K562 (cell line): ENCODE measurements around the gene PON2. TPM values are rescaled to one million over a fixed set of nuclear protein-coding genes. Genes with fewer than 3 reads are reported as not detected.

ENCODE experiments used
- ATAC-seq: fragments of 200-7000 bp; cut with Tn5 transposase; 3 replicates; pipeline ENCODE4 v1.9.1; 2020; ENCODE audit warnings: moderate library complexity
- BruUV-seq: library from RNA; stranded (reverse); fragments of 400-500 nt; replicated peaks from 2 replicates; lab custom pipeline; 2021; lab: Mats Ljungman, UMichigan
- CTCF ChIA-PET: fragments of 300-600 bp; formaldehyde crosslinking; extraction: SDS; loops from one replicate; lab custom pipeline; 2021; ENCODE audit warnings: low intra/inter-chr PET ratio; lab: Yijun Ruan, JAX
- POLR2A ChIA-PET: fragments of 300-600, 350-650 bp; sonication (Branson Sonifier 250); formaldehyde crosslinking; extraction: SDS; loops from one replicate; lab custom pipeline; 2021; ENCODE audit warnings: antibody characterized with exemption, inconsistent platforms; lab: Yijun Ruan, JAX
- DNase-seq, 4 experiments: peaks; one replicate each; pipeline versions ENCODE4 v3.0.0 to v3.0.0-alpha.2; 2011 to 2018; ENCODE audit warnings: low spot score in 3 of 4, mixed read lengths in 3 of 4; ENCODE audit errors: extremely low read depth in 1 of 4
- FAIRE-seq: peaks from 2 replicates; lab custom pipeline; 2011; peaks lifted over from hg19 to GRCh38; lab: Jason Lieb, UNC
- H2AFZ ChIP-seq: 2 replicates; pipeline ENCODE4 v1.6.0; 2011; ENCODE audit warnings: low read depth, low read length, control low read depth, inconsistent platforms
- H3K27ac ChIP-seq: fragments of 200-600 bp; 3 replicates; pipeline ENCODE4 v1.8.0; 2011; ENCODE audit warnings: low read depth, mild to moderate bottlenecking, control low read depth, inconsistent platforms, low read length, moderate library complexity, mixed read lengths; ENCODE audit errors: extremely low read depth
- H3K27me3 ChIP-seq, 2 experiments: fragments of 300-600 bp in 1 of 2; 2 replicates in 1 of 2; 3 replicates in 1 of 2; pipeline versions ENCODE4 v1.6.0 to v1.8.0; 2011; ENCODE audit warnings: inconsistent platforms in 2 of 2, low read length in 2 of 2, mild to moderate bottlenecking in 1 of 2, mixed read lengths in 1 of 2, moderate library complexity in 1 of 2; ENCODE audit not compliant: control insufficient read depth in 2 of 2, insufficient read depth in 2 of 2
- H3K36me3 ChIP-seq: fragments of 300-600 bp; 3 replicates; pipeline ENCODE4 v1.8.0; 2011; ENCODE audit warnings: mild to moderate bottlenecking, low read length, inconsistent platforms; ENCODE audit not compliant: control insufficient read depth, insufficient read depth
- H3K4me1 ChIP-seq, 2 experiments: fragments of 200-600 bp in 1 of 2; replicated peaks in 1 of 2; 2 replicates in 1 of 2; 3 replicates in 1 of 2; pipeline versions ENCODE4 v1.5.1 to v1.8.0; 2011; ENCODE audit warnings: inconsistent platforms in 2 of 2, low read length in 2 of 2, mild to moderate bottlenecking in 1 of 2, mixed read lengths in 1 of 2, moderate library complexity in 1 of 2; ENCODE audit not compliant: control insufficient read depth in 2 of 2, insufficient read depth in 2 of 2
- H3K4me2 ChIP-seq: 2 replicates; pipeline ENCODE4 v1.6.1; 2011; ENCODE audit warnings: low read length, control low read depth, inconsistent platforms, mixed read lengths; ENCODE audit not compliant: insufficient read depth
- H3K4me3 ChIP-seq: fragments of 200-600 bp; sonication (generic), shearing (Covaris generic); 2 replicates; pipeline ENCODE4 v1.5.1; 2016; ENCODE audit warnings: control low read depth, inconsistent platforms
- H3K79me2 ChIP-seq: fragments of 200-600 bp; 3 replicates; pipeline ENCODE4 v1.8.0; 2011; ENCODE audit warnings: low read length, inconsistent platforms; ENCODE audit not compliant: control insufficient read depth, insufficient read depth
- H3K9ac ChIP-seq, 2 experiments: 2 replicates each; pipeline versions ENCODE4 v1.6.0 to v1.6.1; 2011; ENCODE audit warnings: low read depth in 2 of 2, low read length in 2 of 2, control low read depth in 1 of 2, inconsistent platforms in 1 of 2, mild to moderate bottlenecking in 1 of 2, mixed read lengths in 1 of 2; ENCODE audit not compliant: insufficient read depth in 1 of 2
- H3K9me1 ChIP-seq: one replicate; pipeline ENCODE4 v1.6.0; 2011; ENCODE audit warnings: inconsistent platforms, mild to moderate bottlenecking, low read length, moderate library complexity; ENCODE audit not compliant: control insufficient read depth, insufficient read depth
- H3K9me3 ChIP-seq: replicated peaks from 2 replicates; pipeline ENCODE4 v1.5.1; 2011; ENCODE audit warnings: low read depth, low read length, inconsistent platforms; ENCODE audit not compliant: control insufficient read depth, insufficient read depth
- H4K20me1 ChIP-seq: replicated peaks from 2 replicates; pipeline ENCODE4 v1.6.1; 2011; ENCODE audit warnings: low read length, inconsistent platforms, mixed read lengths; ENCODE audit not compliant: control insufficient read depth, insufficient read depth
- ADNP ChIP-seq: fragments of 200-800 bp; sonication (Bioruptor generic); IDR thresholded peaks from 2 replicates; pipeline ENCODE4 v1.6.1; 2016; ENCODE audit warnings: missing genetic modification characterization, missing compliant biosample characterization
- ATF3 ChIP-seq, 2 experiments: fragments of 450-650 bp in 1 of 2; sonication (generic) in 1 of 2; formaldehyde crosslinking in 1 of 2; IDR thresholded peaks in 1 of 2; conservative IDR thresholded peaks in 1 of 2; 2 replicates each; pipeline versions ENCODE4 v1.6.1 to v1.8.1; 2016 to 2023; ENCODE audit warnings: mild to moderate bottlenecking in 2 of 2, moderate library complexity in 2 of 2, inconsistent platforms in 1 of 2, missing genetic modification reagents in 1 of 2
- CBX5 ChIP-seq: IDR thresholded peaks from 2 replicates; pipeline ENCODE4 v1.6.1; 2014; ENCODE audit warnings: low read depth, borderline replicate concordance
- CHD1 ChIP-seq: fragments of 200-600 bp; sonication (generic); IDR thresholded peaks from one replicate; pipeline ENCODE4 v1.6.1; 2012; ENCODE audit warnings: mild to moderate bottlenecking, moderate library complexity, low read length, inconsistent platforms
- CREM ChIP-seq: IDR thresholded peaks from 2 replicates; pipeline ENCODE4 v1.6.1; 2014; ENCODE audit warnings: antibody characterized with exemption, low read depth
- E2F4 ChIP-seq: sonication (generic); formaldehyde crosslinking; IDR thresholded peaks from 2 replicates; pipeline ENCODE4 v1.8.0; 2022; ENCODE audit warnings: mild to moderate bottlenecking, low read depth, missing genetic modification reagents
- E2F6 ChIP-seq, 2 experiments: IDR thresholded peaks; 2 replicates each; pipeline ENCODE4 v1.6.1; 2011; ENCODE audit warnings: borderline replicate concordance in 1 of 2, control low read depth in 1 of 2, low read depth in 1 of 2, low read length in 1 of 2, mild to moderate bottlenecking in 1 of 2, mixed read lengths in 1 of 2, moderate library complexity in 1 of 2; ENCODE audit not compliant: insufficient read depth in 1 of 2, insufficient read length in 1 of 2, poor library complexity in 1 of 2, severe bottlenecking in 1 of 2; ENCODE audit errors: extremely low read depth in 1 of 2
- FOXJ3 ChIP-seq: sonication (generic); formaldehyde crosslinking; IDR thresholded peaks from 2 replicates; pipeline ENCODE4 v1.4.0; 2020; ENCODE audit warnings: mild to moderate bottlenecking, missing genetic modification reagents
- HDAC3 ChIP-seq: fragments of 450-650 bp; IDR thresholded peaks from 2 replicates; pipeline ENCODE4 v1.6.1; 2018; ENCODE audit warnings: borderline replicate concordance, mild to moderate bottlenecking, moderate library complexity; ENCODE audit not compliant: partially characterized antibody
- HNRNPLL ChIP-seq: fragments of 200-400 bp; formaldehyde crosslinking; IDR thresholded peaks from 2 replicates; pipeline ENCODE4 v1.6.1; 2017; ENCODE audit warnings: low read length, low read depth, mild to moderate bottlenecking; ENCODE audit not compliant: poor library complexity, severe bottlenecking
- NCOA4 ChIP-seq: fragments of 450-650 bp; IDR thresholded peaks from 2 replicates; pipeline ENCODE4 v1.6.1; 2018; ENCODE audit warnings: mild to moderate bottlenecking; ENCODE audit not compliant: partially characterized antibody
- NKRF ChIP-seq: fragments of 450-650 bp; IDR thresholded peaks from 2 replicates; pipeline ENCODE4 v1.6.1; 2016; ENCODE audit warnings: borderline replicate concordance
- NR3C1 ChIP-seq: sonication (generic); formaldehyde crosslinking; IDR thresholded peaks from 2 replicates; pipeline ENCODE4 v1.8.1; 2022; ENCODE audit warnings: missing genetic modification reagents
- SMAD2 ChIP-seq: fragments of 150-350 bp; IDR thresholded peaks from 2 replicates; pipeline ENCODE4 v1.6.1; 2014; ENCODE audit warnings: low read depth, mild to moderate bottlenecking, low read length
- ZBTB8A ChIP-seq: fragments of 450-650 bp; IDR thresholded peaks from 2 replicates; pipeline ENCODE4 v1.6.1; 2018; ENCODE audit warnings: mild to moderate bottlenecking, moderate library complexity; ENCODE audit not compliant: partially characterized antibody
- ZNF324 ChIP-seq: fragments of 250-450 bp; sonication (Bioruptor Pico); IDR thresholded peaks from 2 replicates; pipeline ENCODE4 v1.4.0; 2020; ENCODE audit warnings: mild to moderate bottlenecking
- ZNF778 ChIP-seq: fragments of 450-650 bp; formaldehyde crosslinking; IDR thresholded peaks from 2 replicates; pipeline ENCODE4 v1.4.0; 2020; ENCODE audit warnings: mild to moderate bottlenecking, moderate library complexity
- WGBS: fragments of 100-300 bp; shearing (Covaris generic); methylation state at CpG from one replicate; pipeline ENCODE4 v1.1.6; 2016; ENCODE audit warnings: low coverage, mixed read lengths; ENCODE audit not compliant: insufficient coverage; ENCODE audit errors: missing lambda C conversion rate; 5-methylcytosine and 5-hydroxymethylcytosine counted together
- in situ Hi-C: fragments of 300-500 bp; cut with MboI; formaldehyde crosslinking; loops from 4 replicates; pipeline ENCODE4 v1.15.0; 2018; ENCODE audit warnings: inconsistent platforms, mixed read lengths
- intact Hi-C: fragments of 100-400 bp; cut with micrococcal nuclease; formaldehyde crosslinking; loops from 2 replicates; pipeline ENCODE4 v1.14.2; 2022
- polyA plus RNA-seq, 8 experiments: library from polyadenylated mRNA; depleted of rRNA in 4 of 8; stranded (reverse) in 5 of 8; unstranded in 3 of 8; fragments of >200 nt; fragmentation: Nextera tagmentation in 2 of 8; fragmentation: Illumina TruSeq in 1 of 8; extraction: Ambion mirVana in 2 of 8; extraction: Trizol in 1 of 8; gene quantifications; 2 replicates each; pipeline versions ENCODE4 v1.2.1 to v1.2.3, GENCODE V29; 2011 to 2014; ENCODE audit warnings: inconsistent platforms in 1 of 8, missing spikeins in 1 of 8
- total RNA-seq, 7 experiments: library from RNA; depleted of rRNA in 6 of 7; stranded (reverse); fragments of >200 nt in 6 of 7; fragmentation: Illumina TruSeq in 2 of 7; extraction: Trizol in 2 of 7; gene quantifications; 2 replicates each; pipeline versions ENCODE4 v1.2.1 to v1.2.3, GENCODE V29; 2011 to 2021; ENCODE audit warnings: low replicate concordance in 1 of 7

The PON2 gene
- total and polyA plus RNA-seq, 9 of the 15 experiments (the other 6 are each of a cell fraction or from before 2014, with no cell fraction given), result 8.5 to 30.1 (median 21.9) TPM

- DNase-seq, result no peak
- Histone ChIP-seq H3K4me3 (no peak overlapping the region), H3K79me2 (no peaks in the 10 kb centered on the region), H3K36me3 (peaks cover 22% of the 10 kb centered on the region; the same call in 2 of the 3 replicates), H3K27ac (no peak overlapping the region), H3K9me1 (no peaks in the 10 kb centered on the region), H3K27me3 (no peaks in the 10 kb centered on the region), H3K9me3 (no peaks in the 10 kb centered on the region), H4K20me1 (no peaks in the 10 kb centered on the region), H3K9ac (no peak overlapping the region), H3K4me2 (no peak overlapping the region), H3K4me1 (no peaks in the 10 kb centered on the region), H2AFZ (no peak overlapping the region)
- intact Hi-C loops (no loop called here), in situ Hi-C loops (no loop called here)
- ChIA-PET POLR2A (interaction anchor here (1.5 kb wide), 1 partner anchor 14 kb away, joined by 3 read pairs; no protein-coding TSS in a partner anchor), CTCF (no interaction called here)
- FAIRE-seq, result no peak
- WGBS, result 56% methylated on average over 4 of the region's 4 CpGs
- BruUV-seq, result no TSS peak
- ATAC-seq, result no peak
- TF ChIP-seq ZNF324 (CRISPR knock-in tag) (no peak), SMAD2 (no peak), NCOA4 (no peak), NKRF (no peak), FOXJ3 (no peak), HDAC3 (no peak), NR3C1 (CRISPR knock-in tag) (no peak), ZBTB8A (no peak), CREM (no peak), ADNP (tag) (no peak), E2F4 (CRISPR knock-in tag) (no peak), E2F6 (IDR thresholded peaks at IDR 0.05; ENCODE audit: borderline replicate concordance in 1 of 2, extremely low read depth in 1 of 2, insufficient read depth in 1 of 2, insufficient read length in 1 of 2, low read depth in 1 of 2, low read length in 1 of 2, poor library complexity in 1 of 2, severe bottlenecking in 1 of 2) (no peak), HNRNPLL (no peak), CBX5 (no peak), ZNF778 (CRISPR knock-in tag) (no peak), CHD1 (no peak), ATF3 (IDR thresholded peaks at IDR 0.05) (no peak), ATF3 (CRISPR knock-in tag; conservative IDR thresholded peaks at IDR 0.05) (no peak)
Observed at GRCh38 chr7:95411666-95412065, 23.2 kb downstream of the PON2 start.
